Liver (tissue), 3 donors: ENCODE results near the gene CTPS2.

Experiments
- CTCF ChIP-seq: fragments of 150-350 bp; IDR thresholded peaks from 2 replicates; pipeline ENCODE4 v1.5.1; 2017; ENCODE audit warnings: improper control_type of control experiment, low read depth, low read length; ENCODE audit not compliant: missing input control
- FOXA1 ChIP-seq: IDR thresholded peaks from 2 replicates; pipeline ENCODE4 v1.6.1; 2016; ENCODE audit warnings: antibody characterized with exemption
- GABPA ChIP-seq, 2 donors: IDR thresholded peaks in 1 of 2; conservative IDR thresholded peaks in 1 of 2; 2 replicates each; pipeline ENCODE4 v1.6.1; 2016; ENCODE audit warnings: antibody characterized with exemption in 2 of 2, mild to moderate bottlenecking in 1 of 2, moderate library complexity in 1 of 2
- HNF4A ChIP-seq, 2 donors: conservative IDR thresholded peaks; 2 replicates each; pipeline ENCODE4 v1.6.1; 2016; ENCODE audit warnings: antibody characterized with exemption in 2 of 2, mild to moderate bottlenecking in 2 of 2
- HNF4G ChIP-seq: IDR thresholded peaks from 2 replicates; pipeline ENCODE4 v1.6.1; 2016; ENCODE audit warnings: antibody characterized with exemption
- MAX ChIP-seq: IDR thresholded peaks from 2 replicates; pipeline ENCODE4 v1.6.1; 2016; ENCODE audit warnings: antibody characterized with exemption
- RAD21 ChIP-seq, 2 donors: IDR thresholded peaks; 2 replicates each; pipeline ENCODE4 v1.6.1; 2016; ENCODE audit warnings: antibody characterized with exemption in 2 of 2, mild to moderate bottlenecking in 2 of 2
- REST ChIP-seq: IDR thresholded peaks from 2 replicates; pipeline ENCODE4 v1.6.1; 2016; ENCODE audit warnings: antibody characterized with exemption, mild to moderate bottlenecking
- SP1 ChIP-seq: IDR thresholded peaks from 2 replicates; pipeline ENCODE4 v1.6.1; 2018; ENCODE audit warnings: antibody characterized with exemption, mild to moderate bottlenecking
- TAF1 ChIP-seq: conservative IDR thresholded peaks from 2 replicates; pipeline ENCODE4 v1.6.1; 2016; ENCODE audit warnings: antibody characterized with exemption, mild to moderate bottlenecking
- YY1 ChIP-seq: IDR thresholded peaks from 2 replicates; pipeline ENCODE4 v1.6.1; 2016; ENCODE audit warnings: antibody characterized with exemption, mild to moderate bottlenecking
- donor health status: healthy.
- donor health status: healthy.

GRCh38 chrX:16718824-16719333 is 6.4 kb upstream of the CTPS2 start:
- TF ChIP-seq MAX: no peak
- no peak for TF ChIP-seq CTCF
- no peak for TF ChIP-seq RAD21 (IDR thresholded peaks at IDR 0.05)
- TF ChIP-seq TAF1: no peak
- no peak for TF ChIP-seq REST
- no peak for TF ChIP-seq YY1
- no peak for TF ChIP-seq FOXA1
- no peak for TF ChIP-seq GABPA (IDR thresholded peaks at IDR 0.05 in 1 of 2, conservative IDR thresholded peaks at IDR 0.05 in 1 of 2)
- no peak for TF ChIP-seq HNF4A (conservative IDR thresholded peaks at IDR 0.05)
- TF ChIP-seq HNF4G: no peak
- no peak for TF ChIP-seq SP1
